HL-60/S4 (cell line): ENCODE measurements around the gene CCDC88B.

ENCODE experiments used
- in situ Hi-C: fragments of 300-500 bp; cut with MboI; formaldehyde crosslinking; loops from 2 replicates; pipeline ENCODE4 v1.14.3; 2022; ENCODE audit warnings: low sequenced_read_pairs

CCDC88B gene

DNA sequence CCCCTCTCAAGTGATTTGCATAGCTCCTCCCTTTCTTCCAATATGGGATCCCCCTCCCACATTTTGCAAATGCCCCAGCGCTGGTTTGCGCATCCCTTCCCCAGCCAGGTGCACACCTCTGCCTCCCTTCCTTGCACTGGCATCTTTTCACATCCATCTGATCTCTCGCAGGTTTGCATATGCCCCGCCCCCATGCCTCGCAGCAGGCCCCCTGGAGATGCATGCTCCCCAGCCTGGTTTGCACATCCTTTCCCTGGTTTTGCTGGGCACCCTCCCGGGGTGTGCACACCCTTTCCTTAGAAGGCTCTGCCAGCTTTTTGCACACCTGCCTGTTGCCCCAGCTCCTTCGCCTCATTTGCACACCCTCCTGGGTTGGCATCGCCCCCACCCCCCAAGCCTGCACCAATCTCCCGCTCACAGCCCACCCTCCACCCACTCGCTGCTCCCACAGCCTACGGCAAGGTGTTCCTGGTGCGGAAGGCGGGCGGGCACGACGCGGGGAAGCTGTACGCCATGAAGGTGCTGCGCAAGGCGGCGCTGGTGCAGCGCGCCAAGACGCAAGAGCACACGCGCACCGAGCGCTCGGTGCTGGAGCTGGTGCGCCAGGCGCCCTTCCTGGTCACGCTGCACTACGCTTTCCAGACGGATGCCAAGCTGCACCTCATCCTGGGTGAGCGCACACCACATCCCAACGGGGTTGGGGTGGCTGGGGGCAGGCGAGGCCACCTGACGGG lies 19.9 kb downstream of the CCDC88B start:
- in situ Hi-C loops = no loop called here

DNA sequence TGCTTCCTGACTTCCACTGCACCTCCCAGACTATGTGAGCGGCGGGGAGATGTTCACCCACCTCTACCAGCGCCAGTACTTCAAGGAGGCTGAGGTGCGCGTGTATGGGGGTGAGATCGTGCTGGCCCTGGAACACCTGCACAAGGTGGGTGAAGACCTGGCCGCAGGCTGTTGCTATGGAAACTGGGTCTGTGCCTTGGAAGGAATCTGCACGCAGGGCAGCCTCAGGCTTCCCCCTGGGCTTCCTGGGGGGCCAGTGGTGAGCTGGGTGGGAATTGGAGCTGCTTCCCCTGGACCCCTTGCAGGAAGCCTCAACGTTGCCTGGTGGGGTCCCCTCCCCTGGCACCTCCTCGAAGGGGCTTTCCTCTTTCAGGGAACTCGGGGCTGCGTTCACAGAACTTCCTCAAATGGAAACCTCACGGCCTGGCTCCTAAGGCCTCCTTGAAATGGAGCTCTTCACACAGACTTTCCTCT lies 20.5 kb downstream of the CCDC88B start:
- in situ Hi-C loops = no loop called here

DNA sequence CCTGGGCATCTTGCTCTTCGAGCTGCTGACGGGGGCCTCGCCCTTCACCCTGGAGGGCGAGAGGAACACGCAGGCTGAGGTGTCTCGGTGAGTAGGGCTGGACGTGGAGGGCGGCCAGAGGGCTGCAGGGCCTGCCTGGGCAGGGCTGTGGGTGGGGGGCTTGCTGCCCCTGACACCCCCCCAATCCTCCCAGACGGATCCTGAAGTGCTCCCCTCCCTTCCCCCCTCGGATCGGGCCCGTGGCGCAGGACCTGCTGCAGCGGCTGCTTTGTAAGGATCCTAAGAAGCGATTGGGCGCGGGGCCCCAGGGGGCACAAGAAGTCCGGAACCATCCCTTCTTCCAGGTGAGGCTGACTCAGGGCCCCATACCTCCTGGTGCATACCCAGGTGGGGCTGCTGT lies 21.7 kb downstream of the CCDC88B start:
- in situ Hi-C loops = no loop called here

DNA sequence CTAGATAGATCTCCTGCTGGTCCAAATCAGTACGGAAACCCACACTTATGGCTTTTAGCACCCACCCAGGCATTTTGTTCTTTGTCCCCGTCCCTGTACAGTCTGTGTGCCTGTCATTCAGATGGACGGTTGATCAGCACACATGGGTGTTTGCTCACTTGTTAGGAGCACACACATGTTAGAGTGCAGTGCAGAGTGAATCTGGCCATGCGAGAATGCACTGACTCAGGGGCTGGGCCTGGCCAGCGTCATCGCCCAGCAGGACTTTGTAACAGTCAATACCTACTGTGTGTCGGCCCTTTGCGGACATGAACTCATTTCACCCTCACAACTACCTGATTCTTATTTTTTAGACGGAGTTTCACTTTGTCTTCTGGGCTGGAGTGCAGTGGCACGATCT lies 22.3 kb downstream of the CCDC88B start:
- in situ Hi-C loops = no loop called here

DNA sequence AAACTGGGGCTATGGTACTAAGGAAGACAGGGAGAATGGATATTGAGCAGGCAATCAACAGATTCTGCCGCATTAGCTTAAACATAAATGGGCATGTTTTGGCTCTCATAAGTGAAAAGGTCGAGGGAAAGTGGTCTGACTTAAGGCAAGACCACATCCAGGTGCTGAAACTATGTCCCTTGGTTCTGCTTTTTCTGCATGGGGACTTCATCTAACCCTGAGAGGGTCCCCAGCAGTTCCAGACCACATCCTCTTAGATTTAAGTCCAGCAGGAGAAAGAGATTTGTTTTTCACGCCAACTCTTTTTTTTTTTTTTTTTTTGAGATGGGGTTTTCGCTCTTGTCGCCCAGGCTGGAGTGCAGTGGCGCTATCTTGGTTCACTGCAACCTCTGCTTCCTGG lies 24.4 kb downstream of the CCDC88B start:
- in situ Hi-C loops = no loop called here

DNA sequence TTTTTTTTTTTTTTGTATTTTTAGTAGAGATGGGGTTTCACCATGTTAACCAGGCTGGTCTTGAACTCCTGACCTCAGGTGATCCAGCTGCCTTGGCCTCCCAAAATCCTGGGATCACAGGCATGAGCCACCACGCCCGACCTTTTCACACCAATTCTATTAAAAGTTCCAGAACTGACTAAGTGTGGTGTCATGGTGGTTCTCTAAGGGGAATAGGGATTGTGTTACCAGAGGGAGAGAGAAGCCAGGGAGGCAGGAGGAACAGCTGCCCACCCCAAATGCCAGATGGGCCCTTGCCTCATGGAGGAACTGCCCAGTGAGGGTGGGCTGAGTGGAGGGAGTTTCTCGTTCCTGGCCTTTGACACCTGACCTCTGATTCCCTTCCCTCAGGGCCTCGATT lies 24.9 kb downstream of the CCDC88B start:
- in situ Hi-C loops = no loop called here

DNA sequence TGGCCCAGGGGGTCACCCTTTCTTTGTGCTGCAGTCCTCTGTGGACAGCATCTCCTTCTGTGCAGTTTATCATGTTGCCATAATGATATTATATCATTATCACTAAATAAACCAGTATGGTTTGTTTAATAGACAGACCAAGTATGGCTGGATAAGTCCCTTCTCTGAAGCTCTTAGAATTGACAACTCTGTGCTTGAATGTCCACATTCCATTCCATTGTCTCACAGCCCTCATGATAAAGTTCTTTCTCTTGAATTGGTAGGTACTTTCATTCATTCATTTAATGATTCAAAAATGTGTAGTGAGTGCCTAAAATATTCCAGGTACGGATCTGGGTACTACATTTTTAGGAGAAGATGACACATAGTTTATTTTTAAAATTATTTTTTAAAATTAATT lies 26.7 kb downstream of the CCDC88B start:
- in situ Hi-C loops = no loop called here

DNA sequence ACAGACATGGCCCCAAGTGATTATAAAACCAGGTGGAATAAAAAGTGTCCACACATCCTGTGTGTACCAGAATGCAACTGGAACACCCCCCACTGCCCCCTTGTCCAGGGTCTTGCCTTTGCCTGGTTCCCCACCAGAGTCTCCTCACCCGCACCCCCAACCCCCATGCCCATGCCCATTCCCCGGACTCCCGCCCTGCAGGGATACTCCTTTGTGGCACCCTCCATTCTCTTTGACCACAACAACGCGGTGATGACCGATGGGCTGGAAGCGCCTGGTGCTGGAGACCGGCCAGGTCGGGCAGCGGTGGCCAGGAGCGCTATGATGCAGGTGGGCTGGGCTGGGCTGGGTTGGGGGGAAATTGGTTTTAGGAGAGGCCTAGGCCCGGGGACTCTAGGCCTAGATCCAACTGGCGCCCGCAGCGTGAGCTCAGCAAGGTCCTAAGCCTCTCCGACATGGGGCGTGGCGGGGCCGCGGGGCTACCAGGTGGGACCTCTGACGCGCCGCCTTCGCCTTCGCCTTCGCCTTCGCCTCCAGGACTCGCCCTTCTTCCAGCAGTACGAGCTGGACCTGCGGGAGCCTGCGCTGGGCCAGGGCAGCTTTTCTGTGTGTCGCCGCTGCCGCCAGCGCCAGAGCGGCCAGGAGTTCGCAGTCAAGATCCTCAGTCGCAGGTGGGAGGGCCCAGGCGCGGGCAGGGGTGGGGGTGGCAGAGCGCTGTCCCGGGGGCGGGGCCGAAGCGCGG lies 28.1 kb downstream of the CCDC88B start:
- in situ Hi-C loops = no loop called here

DNA sequence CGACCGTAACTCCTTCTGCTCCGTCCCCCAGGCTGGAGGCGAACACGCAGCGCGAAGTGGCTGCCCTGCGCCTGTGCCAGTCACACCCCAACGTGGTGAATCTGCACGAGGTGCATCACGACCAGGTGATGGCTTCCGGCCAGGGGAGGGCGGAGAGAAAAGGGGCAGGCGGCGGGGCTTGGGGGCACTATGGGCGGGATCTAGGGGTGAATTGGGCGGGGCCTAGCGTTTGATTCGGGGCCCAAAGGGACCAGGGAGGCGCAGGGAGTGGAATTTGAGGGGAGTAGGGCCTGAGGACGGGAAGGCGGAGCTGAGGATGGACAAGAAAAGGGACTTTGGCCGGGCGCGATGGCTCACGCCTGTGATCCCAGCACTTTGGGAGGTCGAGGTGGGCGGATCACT lies 28.7 kb downstream of the CCDC88B start:
- in situ Hi-C loops = no loop called here

DNA sequence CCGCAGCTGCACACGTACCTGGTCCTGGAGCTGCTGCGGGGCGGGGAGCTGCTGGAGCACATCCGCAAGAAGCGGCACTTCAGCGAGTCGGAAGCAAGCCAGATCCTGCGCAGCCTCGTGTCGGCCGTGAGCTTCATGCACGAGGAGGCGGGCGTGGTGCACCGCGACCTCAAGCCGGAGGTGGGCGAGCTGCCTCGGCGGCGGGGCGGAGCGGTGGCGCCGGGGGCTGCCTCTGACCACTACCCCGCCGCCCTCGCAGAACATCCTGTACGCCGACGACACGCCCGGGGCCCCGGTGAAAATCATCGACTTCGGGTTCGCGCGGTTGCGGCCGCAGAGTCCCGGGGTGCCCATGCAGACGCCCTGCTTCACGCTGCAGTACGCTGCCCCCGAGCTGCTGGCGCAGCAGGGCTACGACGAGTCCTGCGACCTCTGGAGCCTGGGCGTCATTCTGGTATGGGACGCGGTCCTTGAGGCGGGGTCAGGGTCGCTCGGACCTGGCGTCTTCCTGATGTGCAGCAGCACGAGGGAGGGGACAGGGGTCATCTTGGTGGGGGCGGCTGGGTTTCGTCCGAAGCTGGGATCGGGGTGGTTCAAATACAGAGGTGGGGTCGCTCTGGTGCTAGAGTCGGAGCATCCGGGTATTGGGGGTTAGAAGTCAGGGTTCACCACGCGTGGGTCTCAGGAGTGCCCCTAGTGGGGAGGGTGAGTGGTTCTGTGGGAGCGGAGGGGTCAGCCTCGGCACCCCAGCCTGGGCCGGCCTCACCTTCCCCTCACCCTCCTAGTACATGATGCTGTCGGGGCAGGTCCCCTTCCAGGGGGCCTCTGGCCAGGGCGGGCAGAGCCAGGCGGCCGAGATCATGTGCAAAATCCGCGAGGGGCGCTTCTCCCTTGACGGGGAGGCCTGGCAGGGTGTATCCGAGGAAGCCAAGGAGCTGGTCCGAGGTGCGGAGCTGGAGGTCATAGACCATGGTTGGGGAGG lies 29.7 kb downstream of the CCDC88B start:
- in situ Hi-C loops = no loop called here

DNA sequence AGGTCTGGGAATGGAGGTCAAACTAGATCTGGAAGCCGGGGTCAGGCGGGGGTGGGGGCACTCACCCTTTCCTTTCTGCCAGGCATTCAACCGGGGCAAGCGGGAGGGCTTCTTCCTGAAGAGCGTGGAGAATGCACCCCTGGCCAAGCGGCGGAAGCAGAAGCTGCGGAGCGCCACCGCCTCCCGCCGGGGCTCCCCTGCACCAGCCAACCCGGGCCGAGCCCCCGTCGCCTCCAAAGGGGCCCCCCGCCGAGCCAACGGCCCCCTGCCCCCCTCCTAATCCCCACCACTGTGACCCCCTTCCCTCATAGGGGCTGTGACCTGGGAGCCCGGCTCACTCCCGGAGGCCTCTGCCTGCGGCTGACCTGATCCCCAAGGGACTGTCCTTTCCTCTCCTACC lies 31.2 kb downstream of the CCDC88B start:
- in situ Hi-C loops = no loop called here

DNA sequence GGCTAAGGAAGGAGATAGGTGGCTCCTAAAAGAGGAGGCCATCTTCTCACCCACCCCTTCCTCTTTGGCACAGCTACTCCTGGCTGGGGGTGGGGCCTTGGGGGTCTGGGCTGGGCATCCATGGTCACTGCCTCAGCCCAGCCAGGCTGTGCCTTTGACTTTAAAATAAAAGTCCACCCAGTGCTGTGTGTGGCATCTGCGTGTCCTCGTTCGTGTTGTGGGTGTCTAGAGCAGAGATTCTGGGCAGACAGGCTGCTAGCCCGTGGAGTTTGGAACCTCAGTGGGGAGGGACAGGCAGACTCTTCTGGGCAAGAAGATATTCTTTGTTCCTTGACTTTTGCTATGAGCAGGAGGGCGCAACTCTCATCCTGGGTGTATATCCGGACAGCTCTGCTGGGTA lies 32.0 kb downstream of the CCDC88B start:
- in situ Hi-C loops = no loop called here

DNA sequence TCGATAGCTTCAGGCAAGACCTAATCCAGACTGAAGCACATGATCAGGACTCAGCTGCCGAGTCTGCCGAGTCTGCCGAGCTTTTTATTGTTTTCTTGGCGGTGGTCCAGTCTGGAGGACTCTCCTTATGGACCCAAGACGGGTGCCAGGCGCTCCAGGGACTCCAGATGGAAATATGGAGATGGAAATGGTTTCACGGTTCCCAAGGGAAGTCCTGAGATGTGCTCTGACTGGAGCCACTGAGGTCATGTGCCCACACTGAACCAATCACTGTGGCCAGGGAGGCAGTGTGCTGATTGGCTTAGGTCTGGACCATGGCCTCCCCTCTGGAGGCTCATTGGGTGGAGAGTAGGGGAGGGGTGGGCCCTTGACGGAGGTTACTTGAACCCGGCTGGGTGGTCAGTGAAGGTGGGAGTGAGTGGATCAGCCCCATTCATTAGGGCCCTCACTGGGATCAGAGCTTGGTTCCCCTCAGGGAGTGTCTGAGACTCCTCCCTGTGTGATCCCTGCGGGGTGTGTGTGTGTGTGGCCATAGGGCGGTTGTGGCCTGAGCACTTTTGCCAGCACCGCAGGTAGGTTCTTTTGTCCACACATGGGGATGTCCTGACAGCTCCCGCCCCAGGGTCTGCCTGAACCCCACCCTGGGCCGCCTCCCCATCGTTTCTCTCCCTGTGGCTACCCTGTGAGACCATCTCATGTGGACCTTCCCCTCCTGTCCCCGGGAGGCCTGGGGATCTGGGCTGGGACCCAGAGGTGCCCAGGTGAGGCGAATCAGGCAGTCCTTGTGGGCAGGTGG lies 33.0 kb downstream of the CCDC88B start:
- in situ Hi-C loops = no loop called here

DNA sequence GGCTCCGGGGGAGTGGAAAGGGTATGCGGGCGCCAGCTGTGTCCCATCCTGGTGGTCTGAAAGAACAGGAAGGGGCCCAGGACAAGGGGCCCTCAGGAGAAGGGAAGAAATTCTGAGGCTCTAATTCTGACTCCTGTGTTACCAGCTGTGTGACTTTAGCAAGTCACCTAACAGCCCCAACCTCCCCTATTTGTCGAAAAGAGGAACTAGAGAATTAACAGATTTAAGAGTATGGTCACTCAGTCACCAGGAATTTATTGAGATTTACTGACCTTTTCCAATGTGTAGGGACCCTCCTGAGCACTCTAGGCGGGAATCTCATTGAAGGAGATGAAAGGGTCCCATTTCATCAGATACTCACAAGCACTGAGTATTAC lies 33.6 kb downstream of the CCDC88B start:
- in situ Hi-C loops = no loop called here

DNA sequence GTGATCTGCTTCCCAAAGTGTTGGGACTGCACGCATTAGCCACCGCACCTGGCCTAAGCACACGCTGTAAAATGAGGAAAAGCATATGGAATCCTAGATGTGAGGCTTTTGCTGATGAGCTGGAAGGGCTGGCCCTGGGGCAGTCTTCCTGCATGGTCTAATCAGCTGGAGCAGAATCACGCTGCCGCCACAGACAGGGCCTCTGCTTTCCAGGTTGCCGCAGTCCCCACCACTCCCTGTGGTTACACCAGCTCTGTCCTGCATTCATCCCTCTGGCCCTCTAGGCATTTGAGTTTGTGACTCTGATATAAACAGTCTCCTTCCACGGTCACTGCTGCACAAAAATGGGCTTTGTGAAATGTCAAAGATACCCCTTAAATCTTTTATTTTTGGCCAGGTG lies 36.1 kb downstream of the CCDC88B start:
- in situ Hi-C loops = no loop called here

DNA sequence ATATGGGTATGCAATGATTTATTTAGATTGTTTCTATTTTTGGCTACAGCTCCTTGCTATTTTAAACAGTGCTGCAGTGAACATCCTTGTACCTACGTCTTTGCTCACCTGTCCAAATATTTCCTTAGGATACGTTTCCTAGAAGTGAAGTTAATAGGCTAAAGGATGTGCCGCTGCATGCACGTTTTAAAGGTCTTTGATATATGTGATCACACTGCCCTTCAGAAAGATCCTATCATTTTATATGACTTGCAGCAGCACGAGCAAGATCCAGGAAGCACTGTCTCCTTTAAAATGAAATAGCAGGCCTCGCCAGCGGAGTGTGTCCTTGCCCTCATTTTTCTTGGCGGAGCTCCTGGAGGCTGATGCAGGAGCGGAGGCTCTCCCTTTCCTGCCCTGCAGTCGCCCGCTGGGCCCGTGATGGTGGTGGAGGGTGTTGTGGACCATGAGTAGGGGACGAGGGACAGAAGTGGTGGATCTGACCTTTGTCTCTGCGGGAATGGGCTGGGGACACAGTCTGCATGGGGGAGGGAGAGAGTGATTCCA lies 38.4 kb downstream of the CCDC88B start:
- in situ Hi-C loops = no loop called here

DNA sequence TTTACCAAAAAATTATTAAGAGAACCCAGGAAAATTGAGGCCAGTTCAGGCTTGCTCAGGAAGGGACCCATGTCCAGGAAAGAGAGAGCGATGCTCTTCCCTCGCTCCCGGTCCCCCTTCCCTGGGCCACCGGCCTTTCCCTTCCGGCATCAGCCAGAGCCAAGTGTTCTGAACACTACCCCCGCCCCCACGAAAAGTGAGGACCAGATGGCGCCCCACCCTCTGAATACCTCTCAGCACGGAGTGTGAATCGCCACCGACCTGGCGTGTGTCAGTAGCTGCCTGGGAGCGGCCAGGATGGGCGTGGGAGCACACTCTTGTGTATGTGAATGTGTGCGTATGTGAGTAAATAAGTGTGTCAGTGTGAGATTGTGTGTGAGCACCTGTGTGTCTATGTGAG lies 39.2 kb downstream of the CCDC88B start:
- in situ Hi-C loops = no loop called here

DNA sequence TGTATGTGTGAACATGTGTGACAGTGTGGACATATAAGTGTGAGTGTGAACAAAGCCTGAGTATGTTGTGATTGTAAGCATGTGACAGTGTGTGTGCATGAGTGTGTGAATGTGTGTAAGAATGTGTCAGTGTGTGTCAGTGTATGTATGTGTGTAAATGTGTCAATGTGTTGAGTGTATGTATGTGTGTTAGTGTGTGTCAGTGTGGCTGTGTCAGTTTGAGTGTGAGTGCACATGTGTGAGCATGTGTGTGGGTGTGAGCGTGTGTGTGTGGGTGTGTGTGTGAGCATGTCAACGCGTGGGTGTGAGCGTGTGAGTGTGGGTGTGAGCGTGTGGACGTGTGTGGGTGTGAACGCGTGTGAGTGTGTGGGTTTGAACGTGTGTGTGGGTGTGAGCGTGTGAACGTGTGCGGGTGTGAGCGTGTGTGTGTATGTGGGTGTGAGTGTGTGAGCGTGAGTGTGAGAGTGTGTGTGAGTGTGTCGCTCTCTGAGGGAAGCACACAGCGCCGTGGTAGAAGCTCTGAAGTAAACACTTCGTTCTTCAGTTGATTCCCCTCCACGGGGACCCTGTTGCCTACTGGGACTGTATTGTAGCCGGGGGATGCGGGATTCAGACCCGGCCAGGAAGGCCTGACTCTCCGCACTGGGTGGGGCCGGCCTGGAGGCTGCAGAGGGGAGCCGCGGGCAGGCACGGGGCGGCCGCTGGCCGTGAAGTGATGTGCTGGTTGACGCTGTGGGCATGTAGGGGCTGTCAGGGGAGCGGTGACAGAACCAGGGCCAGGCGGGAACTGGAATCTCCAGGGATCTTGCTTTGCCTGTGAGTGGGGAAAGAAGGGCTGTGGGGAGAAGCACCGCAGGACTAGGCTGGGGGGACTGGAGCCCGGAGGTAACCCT lies 40.1 kb downstream of the CCDC88B start:
- in situ Hi-C loops = no loop called here

DNA sequence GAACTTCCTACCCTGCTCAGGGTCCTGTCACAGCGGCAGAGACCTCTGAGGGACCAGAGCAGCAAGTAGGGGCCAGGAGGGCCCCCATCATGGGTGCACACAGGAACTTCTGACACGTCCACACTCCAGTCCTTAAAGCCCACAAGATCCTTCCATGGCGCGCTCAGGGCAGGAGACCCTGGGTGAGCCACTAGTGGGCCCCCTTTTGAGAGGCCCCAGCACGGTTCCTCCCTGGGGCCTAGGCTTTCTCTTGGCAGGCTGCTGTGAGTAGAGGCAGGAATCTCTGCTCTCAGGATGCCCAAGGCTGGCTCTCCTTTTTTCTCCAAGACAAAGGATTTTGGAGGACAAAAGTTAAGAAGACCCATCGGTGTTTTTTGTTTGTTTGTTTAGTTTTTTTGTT lies 41.3 kb downstream of the CCDC88B start:
- in situ Hi-C loops = no loop called here
